Neural cell (in vitro differentiated cells): Measurements from ENCODE around the gene KIAA1549.

Source experiments
- POLR2AphosphoS5 ChIP-seq: IDR thresholded peaks from 2 replicates; pipeline ENCODE4 v1.6.1; 2012
- SMC3 ChIP-seq: fragments of 450-650 bp; conservative IDR thresholded peaks from 2 replicates; pipeline ENCODE4 v1.6.1; 2014; ENCODE audit warnings: antibody characterized with exemption, mild to moderate bottlenecking, moderate library complexity; ENCODE audit not compliant: poor library complexity

DNA sequence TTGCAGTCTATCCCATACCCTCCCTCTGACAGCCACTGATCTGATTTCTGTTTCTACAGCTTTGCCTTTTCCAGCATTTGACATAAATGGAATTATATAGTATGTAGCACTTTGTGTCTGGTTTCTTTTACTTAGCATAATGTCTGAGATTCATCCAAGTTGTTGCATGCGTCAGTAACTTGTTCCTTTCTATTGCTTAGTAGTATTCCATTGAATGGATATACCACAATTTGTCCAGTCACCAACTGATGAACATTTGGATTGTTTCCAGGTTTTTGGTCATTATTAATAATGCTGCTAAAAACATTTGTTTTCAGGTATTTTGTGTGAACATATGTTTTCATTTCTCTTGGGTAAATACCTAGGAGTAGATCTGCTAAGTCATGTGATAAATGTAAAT lies 6.5 kb upstream of the KIAA1549 start:
- no peak for TF ChIP-seq POLR2AphosphoS5
- no peak for TF ChIP-seq SMC3
